ENCODE measurements around the gene ZNF787. TPM values are rescaled to one million over a fixed set of nuclear protein-coding genes. Genes with fewer than 3 reads are reported as not detected.
"Not testable (repeated sequence)": the region's sequence is repeated elsewhere in the genome, so short reads cannot be mapped to it uniquely, and the experiment has no call there.

Gene ZNF787
- total RNA-seq, 1 donor: 27.5 TPM

- peaks cover 93% of the 10 kb centered on the region for H3K79me2 ChIP-seq (ENCODE audit: insufficient read depth, low read length)
- H4K20me1 ChIP-seq (ENCODE audit: insufficient read depth, low read length): peaks cover 68% of the 10 kb centered on the region
- DNase-seq (ENCODE audit: insufficient read length, low spot score, missing footprints): peak; percentile 79
- peak overlapping the region; percentile 37 for H3K4me2 ChIP-seq (ENCODE audit: insufficient read depth, low read length)
- H3K27me3 ChIP-seq (ENCODE audit: insufficient read depth, low read length): no peaks in the 10 kb centered on the region
- no peaks in the 10 kb centered on the region for H3K9me3 ChIP-seq (ENCODE audit: low read depth, low read length)
- no peak overlapping the region for H3K27ac ChIP-seq (ENCODE audit: low read depth, low read length)
- H2AFZ ChIP-seq (ENCODE audit: low read length): no peak overlapping the region
- H3K36me3 ChIP-seq (ENCODE audit: insufficient read depth, low read length): no peaks in the 10 kb centered on the region
- no peak overlapping the region for H3K4me3 ChIP-seq (ENCODE audit: insufficient read depth, low read length)
- H3K4me1 ChIP-seq (ENCODE audit: insufficient read depth, low read length): peaks cover 22% of the 10 kb centered on the region
- TF ChIP-seq CTCF (IDR thresholded peaks at IDR 0.05; ENCODE audit: extremely low read depth, low read depth, low read length): no peak
These were observed 12.5 kb downstream of the ZNF787 start for GRCh38 chr19:56108447-56109195.

GRCh38 chr19:56107626-56108351 lies 13.3 kb downstream of the ZNF787 start:
- Histone ChIP-seq H3K9me3 (ENCODE audit: low read depth, low read length) (no peaks in the 10 kb centered on the region), H3K27me3 (ENCODE audit: insufficient read depth, low read length) (no peaks in the 10 kb centered on the region), H3K4me1 (ENCODE audit: insufficient read depth, low read length) (peaks cover 22% of the 10 kb centered on the region), H3K79me2 (ENCODE audit: insufficient read depth, low read length) (peaks cover 93% of the 10 kb centered on the region), H3K4me2 (ENCODE audit: insufficient read depth, low read length) (no peak overlapping the region), H4K20me1 (ENCODE audit: insufficient read depth, low read length) (peaks cover 67% of the 10 kb centered on the region), H3K27ac (ENCODE audit: low read depth, low read length) (no peak overlapping the region), H3K4me3 (ENCODE audit: insufficient read depth, low read length) (no peak overlapping the region), H2AFZ (ENCODE audit: low read length) (no peak overlapping the region), H3K36me3 (ENCODE audit: insufficient read depth, low read length) (no peaks in the 10 kb centered on the region)
- no peak for TF ChIP-seq CTCF (IDR thresholded peaks at IDR 0.05; ENCODE audit: extremely low read depth, low read depth, low read length)
- peak; percentile 66 for DNase-seq (ENCODE audit: insufficient read length, low spot score, missing footprints)

- Histone ChIP-seq H4K20me1 (ENCODE audit: insufficient read depth, low read length) (peaks cover 71% of the 10 kb centered on the region), H2AFZ (ENCODE audit: low read length) (no peak overlapping the region), H3K4me3 (ENCODE audit: insufficient read depth, low read length) (no peak overlapping the region), H3K4me1 (ENCODE audit: insufficient read depth, low read length) (peaks cover 22% of the 10 kb centered on the region), H3K9me3 (ENCODE audit: low read depth, low read length) (no peaks in the 10 kb centered on the region), H3K36me3 (ENCODE audit: insufficient read depth, low read length) (peaks cover 2% of the 10 kb centered on the region), H3K79me2 (ENCODE audit: insufficient read depth, low read length) (peaks cover 93% of the 10 kb centered on the region), H3K27me3 (ENCODE audit: insufficient read depth, low read length) (no peaks in the 10 kb centered on the region), H3K4me2 (ENCODE audit: insufficient read depth, low read length) (no peak overlapping the region), H3K27ac (ENCODE audit: low read depth, low read length) (no peak overlapping the region)
- peak; percentile 53 for DNase-seq (ENCODE audit: insufficient read length, low spot score, missing footprints)
- TF ChIP-seq CTCF (IDR thresholded peaks at IDR 0.05; ENCODE audit: extremely low read depth, low read depth, low read length): no peak
These were observed 14.1 kb downstream of the ZNF787 start for GRCh38 chr19:56106993-56107392.

DNA sequence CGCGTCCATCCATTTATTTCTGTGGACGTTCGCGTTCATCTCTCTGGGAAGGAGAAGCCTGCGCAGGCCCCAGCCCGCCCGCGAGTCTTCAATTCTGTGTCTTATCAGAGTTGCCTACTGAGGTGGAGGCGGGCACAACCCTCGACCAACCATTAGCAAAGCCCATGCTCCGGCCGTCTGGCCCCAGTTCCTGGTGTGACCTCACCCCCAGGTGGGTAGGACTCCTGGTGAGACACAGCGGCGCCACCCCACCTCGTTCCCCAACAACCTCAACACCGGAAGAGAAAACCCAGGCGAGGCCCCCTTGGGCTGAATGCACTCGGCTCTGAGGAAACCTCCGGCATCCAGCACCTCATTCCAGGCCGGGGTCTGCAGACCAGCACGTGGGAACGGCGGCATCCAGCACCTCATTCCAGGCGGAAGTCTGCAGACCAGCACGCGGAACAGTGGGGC lies 14.7 kb downstream of the ZNF787 start:
- DNase-seq (ENCODE audit: insufficient read length, low spot score, missing footprints): peak; percentile 43
- Histone ChIP-seq H3K79me2 (ENCODE audit: insufficient read depth, low read length) (peaks cover 93% of the 10 kb centered on the region), H3K27me3 (ENCODE audit: insufficient read depth, low read length) (no peaks in the 10 kb centered on the region), H3K4me3 (ENCODE audit: insufficient read depth, low read length) (no peak overlapping the region), H3K9me3 (ENCODE audit: low read depth, low read length) (no peaks in the 10 kb centered on the region), H4K20me1 (ENCODE audit: insufficient read depth, low read length) (peaks cover 71% of the 10 kb centered on the region), H3K4me1 (ENCODE audit: insufficient read depth, low read length) (peaks cover 22% of the 10 kb centered on the region), H3K36me3 (ENCODE audit: insufficient read depth, low read length) (peaks cover 7% of the 10 kb centered on the region), H2AFZ (ENCODE audit: low read length) (no peak overlapping the region), H3K27ac (ENCODE audit: low read depth, low read length) (no peak overlapping the region), H3K4me2 (ENCODE audit: insufficient read depth, low read length) (no peak overlapping the region)
- no peak for TF ChIP-seq CTCF (IDR thresholded peaks at IDR 0.05; ENCODE audit: extremely low read depth, low read depth, low read length)

- H3K4me2 ChIP-seq (ENCODE audit: insufficient read depth, low read length); H3K27me3 ChIP-seq (ENCODE audit: insufficient read depth, low read length); H2AFZ ChIP-seq (ENCODE audit: low read length); H3K9me3 ChIP-seq (ENCODE audit: low read depth, low read length); H3K4me3 ChIP-seq (ENCODE audit: insufficient read depth, low read length); H3K27ac ChIP-seq (ENCODE audit: low read depth, low read length); DNase-seq (ENCODE audit: insufficient read length, low spot score, missing footprints): not testable (repeated sequence)
- Histone ChIP-seq H4K20me1 (ENCODE audit: insufficient read depth, low read length) (peaks cover 67% of the 10 kb centered on the region), H3K36me3 (ENCODE audit: insufficient read depth, low read length) (peaks cover 11% of the 10 kb centered on the region), H3K79me2 (ENCODE audit: insufficient read depth, low read length) (peaks cover 93% of the 10 kb centered on the region), H3K4me1 (ENCODE audit: insufficient read depth, low read length) (peaks cover 18% of the 10 kb centered on the region)
These were observed 15.2 kb downstream of the ZNF787 start for GRCh38 chr19:56105831-56106396.

Data from osteoblast (primary cell).